Measurements from ENCODE around the gene SAMD3.
"Not testable (repeated sequence)": the region's sequence is repeated elsewhere in the genome, so short reads cannot be mapped to it uniquely, and the experiment has no call there.

Gene SAMD3

GRCh38 chr6:130207979-130208649 lies 14.6 kb downstream of the SAMD3 start:
- no peak for DNase-seq

DNA sequence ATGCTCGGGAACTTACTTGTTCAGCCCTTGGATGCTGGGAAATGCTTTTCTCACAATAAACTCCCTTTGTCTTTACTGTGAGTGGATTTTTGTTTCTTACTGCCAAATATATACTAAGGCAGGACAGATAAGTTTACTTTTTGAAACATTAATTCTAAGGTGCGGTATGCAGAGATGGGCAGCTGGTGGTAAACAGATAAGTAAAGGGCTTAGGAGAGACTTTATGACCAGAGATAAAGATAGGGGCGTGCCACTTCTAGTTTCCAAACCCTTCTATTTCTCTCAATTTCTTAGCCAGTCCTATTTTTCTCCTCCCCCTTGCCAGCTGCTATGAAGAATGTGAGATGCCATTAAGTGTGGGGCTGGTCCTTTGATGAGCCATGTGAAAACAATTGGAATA lies 16.3 kb downstream of the SAMD3 start:
- DNase-seq, result no peak

DNA sequence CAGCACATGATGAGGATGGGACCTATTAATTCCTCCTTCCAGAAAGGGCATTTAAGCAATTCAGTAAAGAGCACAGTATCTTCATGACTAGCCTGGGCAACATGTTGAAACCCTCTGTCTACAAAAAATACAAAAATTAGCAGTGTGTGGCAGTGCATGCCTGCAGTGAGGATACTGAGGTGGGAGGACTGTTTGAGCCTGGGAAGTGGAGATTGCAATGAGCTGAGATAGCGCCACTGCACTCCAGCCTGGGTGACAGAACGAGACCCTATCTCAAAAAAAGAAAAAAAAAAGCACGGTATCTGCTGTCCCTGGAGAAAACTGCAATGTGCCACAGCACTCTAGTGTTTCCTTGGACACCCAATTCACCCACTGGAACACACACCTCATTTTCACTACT lies 18.4 kb downstream of the SAMD3 start:
- no peak for DNase-seq

DNA sequence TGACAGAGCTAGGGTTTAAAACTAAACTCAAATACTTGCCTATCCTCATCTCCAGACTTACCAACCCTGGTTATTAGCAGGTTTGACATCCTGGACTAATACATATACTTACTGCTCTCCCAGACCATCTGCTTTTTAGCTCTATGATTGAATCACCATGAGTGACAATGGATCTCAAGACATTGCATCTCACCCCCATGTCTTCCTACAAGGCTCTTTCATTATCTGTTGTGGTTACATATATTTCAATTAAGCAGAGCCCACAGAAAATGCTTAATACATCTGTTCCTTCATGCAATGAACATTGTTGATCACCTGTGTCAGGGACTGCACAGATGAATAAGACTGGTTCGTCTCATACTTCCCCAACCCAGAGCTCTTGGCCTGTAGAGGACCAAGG lies 19.4 kb downstream of the SAMD3 start:
- no peak for DNase-seq

DNA sequence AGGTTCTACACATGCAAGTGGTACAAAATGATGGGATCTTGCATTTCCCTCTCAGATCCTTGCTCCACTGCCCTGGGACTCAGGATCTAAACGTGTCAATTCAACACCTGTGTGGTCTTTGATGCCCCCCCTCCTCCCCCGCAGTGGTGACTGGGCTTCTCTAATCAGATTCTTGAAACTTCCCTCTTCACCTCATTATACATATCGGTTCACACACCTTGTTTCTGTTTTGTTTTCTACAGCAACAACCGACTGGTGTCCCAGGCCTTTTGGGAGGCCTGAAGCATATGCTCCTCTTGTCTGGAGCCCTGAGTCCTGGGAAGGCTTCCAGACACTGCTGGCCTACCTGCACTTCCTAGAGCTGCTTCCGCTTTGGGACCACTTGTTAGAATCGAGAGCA lies 20.0 kb downstream of the SAMD3 start:
- DNase-seq, result no peak

DNA sequence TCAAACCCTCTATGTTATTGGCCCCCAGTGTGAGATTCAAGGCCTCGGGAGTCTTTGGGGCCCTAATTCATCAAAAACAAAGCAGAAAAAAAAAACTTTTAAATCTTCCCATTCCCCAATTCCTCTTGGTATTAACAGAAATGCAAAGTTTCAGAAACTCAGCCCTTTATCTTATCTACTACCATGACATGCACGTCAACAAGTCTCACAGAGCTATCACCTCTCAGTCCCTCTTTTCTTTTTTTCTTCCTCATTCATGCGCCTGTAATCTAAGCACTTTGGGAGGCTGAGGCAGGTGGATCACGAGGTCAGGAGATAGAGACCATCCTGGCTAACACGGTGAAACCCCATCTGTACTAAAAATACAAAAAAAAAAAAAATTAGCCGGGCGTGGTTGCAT lies 22.7 kb downstream of the SAMD3 start:
- no peak for DNase-seq

DNA sequence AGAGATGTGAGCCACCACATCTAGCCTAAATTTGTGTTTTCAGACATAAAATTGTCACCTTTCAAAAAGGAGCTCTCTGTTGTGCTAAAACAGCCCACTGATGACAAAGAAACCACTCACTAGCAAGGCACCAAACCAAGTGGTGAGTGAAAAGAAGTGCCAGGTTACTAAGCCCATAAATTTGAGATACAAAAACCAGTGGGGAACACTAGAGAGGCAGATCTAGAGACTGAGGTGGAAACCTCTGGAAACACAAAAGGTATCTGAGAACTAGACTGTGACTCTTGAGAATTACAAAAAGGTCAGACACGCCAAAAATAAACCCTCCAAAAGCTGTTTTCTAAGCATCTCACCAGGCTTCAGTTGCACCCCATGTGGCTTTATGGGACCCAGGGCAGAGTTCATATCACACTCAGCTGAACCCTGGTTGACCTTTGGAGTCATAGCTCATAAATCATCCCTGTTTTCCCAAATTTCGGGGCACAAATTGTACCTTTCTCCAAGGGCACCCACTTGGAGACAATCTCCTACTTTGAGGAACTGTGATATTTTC lies 24.2 kb downstream of the SAMD3 start:
- DNase-seq, result no peak

DNA sequence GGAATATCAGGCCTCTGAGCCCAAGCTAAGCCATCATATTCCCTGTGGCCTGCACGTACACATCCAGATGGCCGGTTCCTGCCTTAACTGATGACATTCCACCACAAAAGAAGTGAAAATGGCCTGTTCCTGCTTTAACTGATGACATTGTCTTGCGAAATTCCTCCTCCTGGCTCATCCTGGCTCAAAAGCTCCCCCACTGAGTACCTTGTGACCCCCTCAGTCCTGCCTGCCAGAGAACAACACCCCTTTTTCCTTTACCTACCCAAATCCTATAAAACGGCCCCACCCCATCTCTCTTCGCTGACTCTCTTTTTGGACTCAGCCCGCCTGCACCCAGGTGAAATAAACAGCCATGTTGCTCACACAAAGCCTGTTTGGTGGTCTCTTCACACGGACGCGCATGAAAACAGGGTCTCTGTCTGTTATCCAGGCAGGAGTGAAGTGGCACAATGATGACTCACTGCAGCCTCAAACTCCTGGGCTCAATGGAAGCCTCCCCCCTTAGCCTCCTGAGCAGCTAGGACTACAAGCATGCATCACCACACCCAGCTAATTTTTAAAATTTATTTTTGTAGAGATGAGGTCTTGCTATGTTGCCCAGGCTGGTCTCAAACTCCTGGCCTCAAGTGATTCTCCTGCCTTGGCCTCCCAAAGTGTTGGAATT lies 24.8 kb downstream of the SAMD3 start:
- DNase-seq, result not testable (repeated sequence)

DNA sequence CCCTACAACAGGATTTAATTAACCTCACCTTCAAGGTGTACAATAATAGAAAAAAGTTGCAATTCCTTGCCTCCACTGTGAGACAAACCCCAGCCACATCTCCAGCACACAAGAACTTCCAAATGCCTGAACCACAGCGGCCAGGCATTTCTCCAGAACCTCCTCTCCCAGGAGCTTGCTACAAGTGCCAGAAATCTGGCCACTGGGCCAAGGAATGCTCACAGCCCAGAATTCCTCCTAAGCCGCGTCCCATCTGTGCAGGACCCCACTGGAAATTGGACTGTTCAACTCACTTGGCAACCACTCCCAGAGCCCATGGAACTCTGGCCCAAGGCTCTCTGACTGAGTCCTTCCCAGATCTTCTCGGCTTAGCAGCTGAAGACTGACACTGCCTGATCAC lies 28.3 kb downstream of the SAMD3 start:
- not testable (repeated sequence) for DNase-seq

DNA sequence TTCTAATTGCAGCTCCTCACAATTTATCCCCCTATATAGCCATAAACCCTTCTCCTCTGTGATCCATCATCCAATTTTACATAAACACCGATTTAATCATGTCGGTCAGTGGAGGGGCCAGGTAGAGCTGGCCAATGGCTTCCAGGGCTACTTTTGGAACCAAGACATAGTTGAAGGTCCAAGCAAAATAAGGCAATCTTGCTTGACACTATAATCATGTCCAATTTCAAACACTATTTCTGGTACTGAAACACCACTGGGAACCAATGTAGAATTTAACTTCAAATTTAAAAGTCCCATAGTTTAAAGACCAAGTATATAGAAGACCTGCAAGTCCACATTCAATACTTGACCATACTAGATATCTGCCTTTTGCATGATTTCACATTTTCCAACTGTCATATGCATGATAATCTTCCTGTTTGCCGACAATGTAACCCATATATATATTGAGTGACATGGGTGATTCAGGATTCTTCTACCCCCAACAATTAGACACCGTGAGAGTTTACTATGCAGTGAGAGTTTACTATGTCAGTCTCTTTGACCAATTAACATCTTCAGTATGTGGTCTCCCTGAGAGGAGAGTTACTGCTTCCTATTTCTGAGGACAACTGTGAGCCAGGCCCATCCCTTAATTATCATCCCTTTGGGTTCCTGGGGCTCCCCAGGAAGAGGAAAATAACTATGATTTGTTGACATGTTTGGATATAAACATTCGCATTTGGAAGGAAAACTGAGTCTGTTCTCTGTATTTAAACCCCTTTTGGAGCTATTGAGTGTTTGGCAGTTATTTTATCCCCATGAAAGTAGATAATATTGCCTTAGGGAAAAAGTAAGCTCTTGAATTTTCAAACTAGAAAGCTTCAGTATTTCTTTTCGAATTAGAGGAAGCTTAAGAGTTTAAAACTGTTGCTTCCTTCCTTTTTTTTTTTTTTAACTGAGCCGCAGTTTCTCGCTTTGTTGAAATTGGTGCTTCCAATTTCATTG lies 31.8 kb downstream of the SAMD3 start:
- DNase-seq, result no peak

GRCh38 chr6:130189531-130190397 lies 33.0 kb downstream of the SAMD3 start:
- DNase-seq, result no peak

DNA sequence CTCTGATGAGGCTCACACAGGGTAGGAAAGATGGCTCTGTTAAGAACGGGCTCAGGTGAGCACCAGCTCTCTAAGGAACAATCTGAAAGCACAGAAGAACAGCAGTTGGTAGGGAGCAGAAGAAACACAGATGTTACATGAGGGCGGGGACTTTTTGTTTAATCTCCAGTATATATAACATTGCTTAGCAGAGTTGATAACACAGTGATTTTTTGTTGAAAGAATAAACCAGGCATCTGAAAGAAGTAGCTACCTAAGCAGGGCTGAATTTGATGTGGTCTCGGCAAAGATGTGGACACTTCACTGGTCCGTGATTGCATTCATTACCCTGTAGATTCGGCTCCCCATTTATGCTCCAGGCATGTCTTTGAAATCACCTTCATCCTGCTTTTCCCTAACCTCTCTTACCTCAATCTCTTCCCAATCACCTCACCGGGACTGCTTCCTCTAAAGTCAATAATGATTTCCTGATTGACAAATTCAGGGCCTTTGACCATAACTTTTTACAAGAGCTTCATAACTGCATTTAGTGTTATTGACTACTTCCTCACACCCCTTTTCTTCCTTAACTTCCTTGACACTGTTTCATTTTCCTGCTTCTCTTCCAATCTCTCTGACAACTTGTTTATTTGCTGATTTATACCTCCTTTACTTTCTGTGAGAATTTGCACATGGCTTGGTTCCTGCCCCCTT lies 34.4 kb downstream of the SAMD3 start:
- DNase-seq, result no peak

DNA sequence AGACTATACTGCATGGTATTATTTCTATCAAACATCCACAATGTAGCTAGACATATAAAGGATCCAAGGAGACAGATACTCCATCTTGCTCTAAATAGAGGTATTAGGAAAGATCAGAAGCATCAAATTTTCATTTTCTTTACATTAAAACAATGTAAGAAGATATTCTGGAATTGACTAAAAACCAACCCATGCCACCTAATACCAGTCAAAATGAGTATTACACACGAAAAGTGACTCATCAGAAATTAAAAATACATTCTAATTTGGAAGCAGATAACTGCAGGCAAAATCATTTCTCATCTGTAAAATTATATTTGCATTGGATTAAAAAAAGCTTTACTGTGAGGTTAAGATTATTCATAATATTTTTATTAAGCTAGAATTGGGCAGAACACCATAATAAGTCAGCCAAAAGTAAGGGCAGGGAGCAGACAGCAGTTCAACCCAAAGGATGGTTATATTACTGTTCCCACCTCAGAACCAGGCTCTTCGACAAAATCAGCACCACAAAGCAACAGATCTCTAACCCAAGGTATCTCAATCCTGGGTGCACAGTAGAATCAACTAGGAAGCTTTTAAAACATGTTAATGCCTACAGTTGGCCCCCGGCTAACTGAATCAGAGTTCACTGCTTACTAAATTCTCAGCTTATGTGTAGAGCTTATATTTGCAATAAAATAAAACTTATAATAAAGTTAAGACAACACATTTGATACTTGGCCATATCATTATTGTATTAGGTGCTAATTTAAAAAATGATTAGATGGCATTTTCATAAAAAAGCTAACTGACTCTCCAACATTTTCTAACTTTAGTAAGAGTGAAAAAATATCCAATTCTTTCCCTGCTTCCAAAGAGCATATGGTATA lies 35.2 kb downstream of the SAMD3 start:
- DNase-seq, result no peak

GRCh38 chr6:130185658-130186057 lies 37.1 kb downstream of the SAMD3 start:
- no peak for DNase-seq

- no peak for DNase-seq
Measured at GRCh38 chr6:130183271-130184222, 39.2 kb downstream of the SAMD3 start.

DNA sequence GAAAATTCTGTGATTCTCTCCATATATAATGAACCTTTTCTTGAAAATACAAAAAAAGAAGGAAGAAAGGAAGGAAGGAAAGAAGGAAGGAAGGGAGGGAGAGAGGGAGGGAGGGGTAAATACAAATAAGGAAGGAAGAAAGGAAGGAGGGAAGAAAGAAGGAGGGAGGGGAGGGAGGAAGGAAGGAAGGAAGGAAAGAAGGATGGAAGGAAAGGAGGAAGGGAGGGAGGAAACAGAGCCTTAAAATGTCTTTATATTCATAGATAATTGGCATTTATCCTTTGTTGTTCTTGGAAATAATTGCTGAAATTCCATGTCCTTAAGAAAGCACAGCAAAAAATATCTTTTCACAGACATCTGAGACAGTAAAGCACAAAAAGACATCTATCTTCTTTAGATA lies 40.3 kb downstream of the SAMD3 start:
- no peak for DNase-seq

- DNase-seq, result no peak
Measured at GRCh38 chr6:130178692-130179091, 44.1 kb downstream of the SAMD3 start.

GRCh38 chr6:130176378-130176777 lies 46.4 kb downstream of the SAMD3 start:
- DNase-seq, result no peak

GRCh38 chr6:130173377-130174004 lies 49.3 kb downstream of the SAMD3 start:
- DNase-seq, result not testable (repeated sequence)
